GM15510 (cell line): Measurements from ENCODE around the gene DENND1C.

Experiments used
- POLR2A ChIP-seq: IDR thresholded peaks from 3 replicates; pipeline ENCODE4 v1.6.1; 2011; ENCODE audit warnings: borderline replicate concordance; ENCODE audit not compliant: insufficient read length; ENCODE audit errors: extremely low read depth

DENND1C gene

GRCh38 chr19:6494438-6495036 is 12.9 kb upstream of the DENND1C start:
- TF ChIP-seq POLR2A, result no peak

DNA sequence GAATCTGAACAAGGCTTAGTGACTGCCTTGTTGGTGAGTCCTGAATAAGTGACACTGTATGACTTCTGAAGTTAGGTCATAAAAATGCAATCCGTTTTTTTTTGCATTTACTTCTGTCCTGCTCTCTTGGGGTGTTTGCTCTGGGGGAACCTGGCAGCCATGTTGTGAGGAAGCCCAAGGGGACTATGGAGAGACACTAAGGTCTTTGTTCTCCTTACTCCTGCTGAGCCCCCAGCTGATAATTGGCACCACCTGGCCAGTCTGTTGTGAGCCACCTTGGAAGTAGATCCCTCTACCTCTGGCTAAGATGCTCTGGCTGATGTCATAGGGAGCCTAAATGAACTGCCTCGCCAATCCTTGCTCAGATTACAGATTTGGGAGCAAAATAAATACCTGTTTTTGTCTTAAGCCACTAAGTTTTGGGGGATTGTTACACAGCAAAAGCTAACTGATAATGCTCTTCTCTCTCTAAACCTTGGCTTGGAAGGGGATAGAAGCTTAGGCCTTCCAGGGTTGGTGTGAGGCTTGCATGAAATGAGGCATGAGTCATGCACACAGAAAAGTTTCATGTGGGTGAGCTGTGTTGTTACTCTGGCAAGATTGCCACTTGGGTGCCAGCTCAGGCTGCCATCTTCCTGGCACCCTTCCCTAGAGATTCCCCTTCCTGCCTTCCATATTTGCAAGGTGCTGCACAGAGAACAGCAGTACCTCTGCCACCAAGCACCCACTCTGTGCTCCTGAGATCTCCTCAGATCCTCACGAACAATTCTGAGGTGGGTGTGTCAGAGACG is 10.4 kb upstream of the DENND1C start:
- TF ChIP-seq POLR2A, result no peak

DNA sequence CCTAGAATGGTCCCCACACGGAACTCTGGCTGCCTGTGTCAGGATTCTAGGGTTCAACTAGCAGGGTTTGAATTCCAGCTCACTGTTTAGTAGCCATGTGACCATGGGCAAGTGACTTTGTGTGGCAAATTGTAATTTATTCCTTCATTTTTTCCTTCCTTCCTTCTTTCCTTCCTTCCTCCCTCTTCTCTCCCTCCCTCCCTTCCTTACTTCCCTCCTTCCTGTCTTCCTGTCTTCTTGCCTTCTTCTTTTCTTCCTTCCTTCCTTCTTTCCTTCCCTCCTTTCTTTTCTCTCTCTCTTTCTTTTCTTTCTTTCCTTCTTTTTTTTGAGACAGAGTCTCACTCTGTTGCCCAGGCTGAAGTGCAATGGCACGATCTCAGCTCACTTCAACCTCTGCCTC is 8.5 kb upstream of the DENND1C start:
- no peak for TF ChIP-seq POLR2A

DNA sequence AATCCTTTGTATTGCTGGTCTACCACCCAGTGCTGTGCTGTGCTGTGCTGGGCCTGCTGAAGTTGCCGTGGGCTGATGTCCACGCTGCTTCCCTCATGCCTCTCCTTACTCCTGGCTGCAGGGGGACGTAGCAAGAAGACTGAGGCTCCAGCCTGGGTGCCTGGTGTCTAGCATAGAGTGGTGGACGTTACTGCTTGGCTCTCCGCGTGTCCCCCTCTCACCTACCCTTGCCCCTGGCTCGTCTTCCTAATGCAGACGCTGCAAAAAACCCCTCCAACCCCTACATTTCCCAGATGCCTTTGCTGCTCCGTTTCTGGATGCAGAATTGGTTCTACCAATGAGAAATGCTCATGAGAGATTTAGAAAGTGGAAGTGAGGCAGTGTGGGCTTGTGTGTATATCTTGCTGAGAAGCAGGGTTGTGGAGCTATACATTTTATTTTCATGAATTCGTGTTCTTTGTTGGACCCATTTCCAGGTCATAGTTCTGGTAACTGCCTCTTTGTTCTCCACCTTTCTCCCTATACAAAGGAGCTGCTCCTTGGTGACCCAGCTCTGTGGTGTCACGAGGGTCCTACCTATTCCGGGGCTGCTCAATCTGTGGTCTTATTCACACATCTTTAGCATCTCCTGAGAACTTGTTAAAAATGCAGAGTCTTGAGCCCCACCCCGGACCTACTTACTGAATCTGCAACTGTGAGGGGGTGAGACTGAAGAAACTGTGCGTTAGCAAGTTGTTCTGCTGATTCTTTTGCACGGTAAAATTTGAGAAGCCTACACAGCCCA is 7.9 kb upstream of the DENND1C start:
- peak; percentile 37 for TF ChIP-seq POLR2A

GRCh38 chr19:6484831-6485230 is 3.2 kb upstream of the DENND1C start:
- TF ChIP-seq POLR2A, result no peak

- no peak for TF ChIP-seq POLR2A
These were observed 2.6 kb upstream of the DENND1C start for GRCh38 chr19:6484230-6484629.

GRCh38 chr19:6483235-6483634 is 1.6 kb upstream of the DENND1C start:
- TF ChIP-seq POLR2A, result no peak

DNA sequence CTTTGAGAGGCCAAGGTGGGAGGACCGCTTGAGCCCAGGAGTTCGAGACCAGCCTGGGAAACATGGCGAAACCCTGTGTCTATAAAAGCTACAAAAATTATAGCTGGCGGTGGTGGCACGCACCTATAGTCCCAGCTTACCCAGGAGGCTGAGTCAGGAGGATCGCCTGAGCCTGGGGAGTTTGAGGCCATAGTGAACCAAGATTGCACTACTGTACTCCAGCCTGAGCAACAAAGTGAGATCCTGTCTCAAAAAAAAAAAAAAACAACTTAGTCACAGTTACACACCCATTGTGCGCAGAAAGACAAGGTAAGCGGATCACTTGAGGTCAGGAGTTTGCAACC is 728 bp upstream of the DENND1C start:
- no peak for TF ChIP-seq POLR2A

DNA sequence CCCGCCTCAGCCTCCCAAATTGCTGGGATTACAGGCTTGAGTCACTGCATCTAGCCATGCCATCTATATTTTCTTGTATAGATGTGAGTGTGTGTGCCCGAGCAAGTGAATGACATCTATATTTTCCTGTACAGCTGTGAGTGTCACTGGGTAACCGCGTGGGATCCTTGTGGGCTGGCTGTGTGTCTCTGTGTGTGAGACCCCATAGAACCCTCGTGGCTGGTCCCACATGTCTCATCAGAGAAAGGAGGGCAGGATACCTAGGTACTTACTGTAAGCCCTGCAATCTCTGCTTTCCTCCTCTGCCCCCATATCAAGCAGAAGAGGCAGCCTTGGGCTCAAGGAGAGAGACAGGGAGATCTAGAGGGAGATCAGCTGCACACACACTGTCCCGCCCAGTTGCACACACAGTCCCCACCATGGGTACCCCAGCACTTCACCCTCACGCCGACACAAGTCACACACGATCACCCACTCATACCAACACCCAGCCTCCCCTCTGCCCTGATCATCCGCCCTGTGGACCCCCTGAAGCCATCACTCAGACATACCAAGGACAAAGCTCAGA is 655 bp downstream of the DENND1C start:
- TF ChIP-seq POLR2A, result no peak

- TF ChIP-seq POLR2A, result no peak
These were observed 1.7 kb downstream of the DENND1C start for GRCh38 chr19:6479836-6480398.

DNA sequence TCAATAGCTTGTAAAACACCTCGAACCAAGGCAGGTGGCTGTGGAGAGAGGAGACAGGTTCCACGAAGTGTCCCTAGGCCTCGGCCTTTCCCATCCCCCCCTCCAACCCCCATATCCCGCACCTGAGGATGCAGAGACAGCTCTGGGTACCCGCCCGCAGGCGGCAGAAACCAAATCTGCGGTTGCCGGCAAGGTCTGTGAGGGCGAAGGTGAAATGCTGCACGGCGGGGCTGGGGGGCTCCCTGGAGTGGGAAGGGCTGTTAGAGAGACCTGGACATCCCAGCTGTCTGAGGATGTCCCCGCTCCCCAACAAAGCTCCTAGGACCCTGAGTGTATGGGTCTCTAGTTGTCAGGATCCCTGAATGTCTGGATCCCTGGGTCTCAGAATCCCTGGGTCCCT is 2.8 kb downstream of the DENND1C start:
- TF ChIP-seq POLR2A, result no peak

DNA sequence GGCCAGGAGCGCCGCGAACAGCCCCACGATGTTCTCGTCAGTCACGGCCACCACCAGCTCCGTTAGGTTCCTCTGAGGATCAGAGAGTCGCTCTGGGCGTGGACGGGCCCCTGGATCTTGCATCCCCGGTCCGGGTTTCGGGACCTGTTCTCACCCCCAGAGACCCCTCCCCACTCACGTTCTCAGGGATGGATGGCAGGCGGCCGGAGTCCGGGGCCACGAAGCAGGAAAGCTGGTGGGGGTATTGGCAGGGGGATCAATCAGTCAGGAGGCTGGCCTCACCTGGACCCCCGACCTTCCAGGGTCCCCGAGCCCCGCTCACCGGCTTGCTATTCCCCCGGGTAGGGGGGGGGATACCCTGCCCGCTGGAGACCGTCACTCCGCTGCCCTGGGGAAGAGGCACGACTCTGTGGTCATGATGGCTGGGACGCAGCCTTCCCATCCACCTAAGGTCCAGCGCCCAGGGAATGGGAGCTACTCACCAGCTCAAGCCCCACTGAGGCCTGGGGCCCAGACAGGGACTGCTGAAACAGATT is 4.6 kb downstream of the DENND1C start:
- TF ChIP-seq POLR2A, result no peak

DNA sequence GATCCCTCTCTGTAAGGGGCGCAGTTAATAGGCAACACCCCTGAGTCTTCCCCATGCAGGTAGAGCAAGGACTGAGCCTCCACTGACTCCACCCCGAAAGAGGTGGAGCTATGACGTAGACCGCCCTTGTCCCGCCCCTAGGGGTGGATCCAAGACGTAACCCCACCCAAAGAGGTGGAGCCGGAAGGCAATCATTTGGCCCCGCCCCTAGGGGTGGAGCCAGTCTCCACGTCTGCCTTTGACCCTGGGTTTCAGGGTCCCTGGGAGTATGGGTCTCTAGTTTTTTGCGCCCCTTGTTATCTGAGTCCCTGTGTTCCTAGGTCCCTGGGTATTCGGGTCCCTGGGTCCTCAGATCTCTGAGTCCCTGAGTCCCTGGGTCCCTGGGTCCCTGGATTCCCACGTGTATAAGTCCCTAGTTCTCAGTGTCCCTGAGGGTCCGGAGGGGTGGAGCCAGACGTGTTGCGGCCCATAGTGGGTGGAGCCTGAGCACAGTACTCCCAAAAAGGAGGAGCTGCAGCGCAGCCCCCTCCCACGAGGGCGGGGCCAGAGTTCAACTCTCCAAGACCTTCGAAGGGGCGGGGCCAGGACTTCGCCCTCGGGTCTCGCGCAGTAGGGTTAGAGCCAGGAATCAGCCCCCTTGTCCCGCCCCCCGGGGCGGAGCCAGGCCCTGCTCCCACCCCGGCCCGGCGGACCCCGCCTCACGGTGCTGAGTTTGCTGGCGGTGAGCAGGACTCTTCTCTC is 5.3 kb downstream of the DENND1C start:
- TF ChIP-seq POLR2A, result no peak
